Superior temporal gyrus (tissue), 1 donor: ENCODE data around the gene CPNE4.

Source experiments
- DNase-seq: peaks from one replicate; pipeline ENCODE4 v3.0.0-alpha.2; 2016; ENCODE audit errors: extremely low spot score

CPNE4 gene

GRCh38 chr3:131701153-131701770 lies 333.6 kb downstream of the CPNE4 start:
- no peak for DNase-seq

- no peak for DNase-seq
These were observed 335.8 kb downstream of the CPNE4 start for GRCh38 chr3:131699001-131699400.

- no peak for DNase-seq
These were observed 340.4 kb downstream of the CPNE4 start for GRCh38 chr3:131694376-131694775.

DNA sequence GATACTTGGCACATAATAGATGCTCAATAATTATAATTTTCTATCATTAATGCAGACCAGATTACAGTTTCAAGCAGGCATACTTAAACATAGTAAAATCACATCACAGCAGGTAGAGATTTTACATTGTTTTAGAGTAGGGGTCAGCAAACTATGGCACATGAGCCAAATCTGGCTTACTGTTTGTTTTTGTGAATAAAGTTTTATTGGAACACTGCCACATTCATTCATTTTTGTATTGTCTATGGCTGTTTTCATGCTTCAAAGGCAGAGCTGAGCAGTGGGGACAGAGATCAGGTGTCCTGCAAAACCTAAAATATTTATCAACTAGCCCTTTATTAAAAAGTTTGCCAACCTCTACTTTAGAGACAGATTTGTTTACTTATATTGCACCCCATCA lies 342.5 kb downstream of the CPNE4 start:
- no peak for DNase-seq

- DNase-seq, result no peak
These were observed 344.0 kb downstream of the CPNE4 start for GRCh38 chr3:131690800-131691199.

GRCh38 chr3:131688370-131688769 lies 346.4 kb downstream of the CPNE4 start:
- DNase-seq, result no peak

DNA sequence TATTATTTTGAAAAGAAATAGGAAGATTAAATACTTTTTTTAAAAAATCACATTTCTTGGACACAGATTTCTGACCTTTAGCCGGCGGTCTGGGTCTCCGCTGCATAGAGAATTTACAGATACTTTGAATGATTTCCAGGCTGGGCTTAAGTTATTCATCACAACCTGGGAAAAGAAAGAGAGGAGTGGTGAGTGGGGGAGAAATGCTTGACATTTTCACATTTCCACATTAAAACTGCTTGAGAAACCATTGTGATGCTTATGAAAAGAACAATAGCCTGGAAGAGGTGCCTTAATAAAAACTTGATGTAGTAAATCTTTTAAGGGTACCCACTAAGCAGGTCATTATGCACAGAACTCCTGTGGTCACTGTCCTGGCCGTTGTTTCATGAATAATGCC lies 365.2 kb downstream of the CPNE4 start:
- no peak for DNase-seq

GRCh38 chr3:131658771-131659170 lies 376.0 kb downstream of the CPNE4 start:
- no peak for DNase-seq

GRCh38 chr3:131658115-131658514 lies 376.7 kb downstream of the CPNE4 start:
- DNase-seq, result no peak

DNA sequence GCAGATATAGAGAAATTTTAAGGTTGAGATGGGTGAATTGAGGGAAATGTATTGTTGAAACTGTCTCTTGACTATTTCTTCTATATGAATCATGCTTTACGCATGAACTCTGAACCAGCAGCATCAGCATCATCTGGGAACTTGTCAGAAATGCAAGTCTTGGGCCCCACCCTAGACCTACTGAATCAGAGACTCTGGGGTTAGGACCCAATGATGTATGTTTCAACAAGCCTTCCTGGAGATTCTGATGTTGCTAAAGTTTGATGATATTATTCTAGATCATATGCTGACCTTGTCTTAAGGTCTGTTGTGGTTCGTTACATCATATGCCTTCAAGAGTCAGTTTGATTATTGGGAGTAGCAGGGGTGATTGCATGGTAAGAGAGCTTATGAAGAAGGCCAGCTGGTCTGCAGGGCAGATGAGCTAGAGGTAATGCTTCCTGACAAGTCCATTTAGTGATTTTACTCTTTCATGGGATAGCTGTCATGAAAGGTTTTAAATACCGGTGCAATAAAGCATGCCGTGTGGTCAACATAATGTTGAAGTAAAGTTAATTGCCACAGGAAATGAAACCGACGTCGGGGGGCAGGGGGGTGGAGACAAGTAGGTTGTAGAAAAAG lies 379.6 kb downstream of the CPNE4 start:
- DNase-seq, result no peak

- no peak for DNase-seq
These were observed 389.2 kb downstream of the CPNE4 start for GRCh38 chr3:131645638-131646037.

GRCh38 chr3:131636266-131636775 lies 398.5 kb downstream of the CPNE4 start:
- no peak for DNase-seq

DNA sequence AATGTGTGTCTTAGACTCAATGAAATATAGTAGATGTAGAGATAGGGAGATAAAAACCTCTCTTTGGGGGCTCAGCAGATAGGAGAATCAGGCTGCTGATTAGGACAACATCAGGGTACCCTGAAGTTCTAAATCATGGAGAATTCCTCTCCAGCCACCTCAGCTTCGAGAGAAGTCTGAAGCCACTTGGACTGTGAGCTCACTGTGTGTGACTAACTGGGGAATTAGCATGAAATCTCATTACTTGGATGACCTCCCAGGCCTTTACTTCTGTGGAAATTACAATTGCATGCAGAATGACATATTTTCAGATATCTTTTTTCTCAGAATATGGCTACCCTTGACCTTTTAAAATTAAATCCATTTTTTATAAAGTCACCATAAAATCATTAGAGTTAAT lies 404.0 kb downstream of the CPNE4 start:
- no peak for DNase-seq

GRCh38 chr3:131630097-131630496 lies 404.7 kb downstream of the CPNE4 start:
- no peak for DNase-seq

DNA sequence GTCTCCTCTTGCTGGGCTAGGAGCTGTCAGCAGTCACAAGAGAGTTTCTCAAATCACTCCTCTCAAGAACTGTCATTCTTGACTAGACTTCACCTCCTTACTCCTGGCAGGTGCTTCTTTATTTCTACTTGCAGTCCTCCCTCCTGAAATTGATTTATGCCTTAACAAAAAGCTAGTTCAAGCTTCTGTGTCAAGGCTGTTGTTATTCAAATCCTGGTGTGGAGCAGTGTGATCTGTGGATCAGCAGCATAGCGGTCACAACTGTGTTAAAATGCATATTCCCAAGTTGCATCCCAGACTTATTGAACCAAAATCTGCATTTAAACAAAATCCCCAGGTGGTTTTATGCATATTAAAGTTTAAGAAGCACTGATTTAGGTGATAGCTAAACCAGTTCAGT lies 411.4 kb downstream of the CPNE4 start:
- no peak for DNase-seq

DNA sequence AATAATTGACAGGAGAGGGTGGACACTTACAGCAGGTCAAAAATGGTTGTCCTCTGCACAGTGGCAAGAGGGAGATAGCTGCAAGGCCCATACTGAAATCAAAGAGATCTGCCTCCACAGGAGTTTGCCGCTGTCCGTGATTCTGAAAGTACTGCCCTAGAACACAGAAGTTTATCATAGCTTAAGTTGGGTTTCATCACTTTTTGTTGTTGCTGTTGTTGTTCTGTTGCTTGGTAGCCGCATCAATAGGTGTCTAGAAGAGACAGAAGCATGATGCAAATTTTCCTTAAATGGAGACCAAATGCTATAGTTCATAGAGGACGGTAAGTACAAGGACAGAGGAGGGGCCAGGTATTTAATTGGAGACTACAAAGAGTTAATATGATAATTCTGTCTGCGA lies 412.1 kb downstream of the CPNE4 start:
- no peak for DNase-seq

DNA sequence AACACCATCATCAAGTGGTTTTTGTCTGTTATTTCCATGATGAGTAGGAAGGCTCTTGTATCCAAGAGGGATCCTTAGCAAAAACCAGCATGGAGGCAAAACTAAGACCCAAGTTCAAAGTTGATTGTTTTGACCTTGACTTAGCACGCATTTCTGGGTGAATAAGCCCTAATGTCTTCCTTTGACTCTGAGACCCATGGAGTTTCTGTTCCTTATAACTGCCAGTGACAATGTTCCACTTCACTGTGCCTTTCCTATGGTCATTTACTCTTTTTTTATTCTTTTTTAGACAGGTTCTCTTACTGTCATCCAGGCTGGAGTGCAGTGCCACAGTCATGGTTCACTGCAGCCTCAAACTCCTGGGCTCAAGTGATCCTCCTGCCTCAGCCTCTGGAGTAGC lies 413.8 kb downstream of the CPNE4 start:
- no peak for DNase-seq

GRCh38 chr3:131619821-131620220 lies 415.0 kb downstream of the CPNE4 start:
- DNase-seq, result no peak

- DNase-seq, result no peak
These were observed 418.1 kb downstream of the CPNE4 start for GRCh38 chr3:131616719-131617118.

DNA sequence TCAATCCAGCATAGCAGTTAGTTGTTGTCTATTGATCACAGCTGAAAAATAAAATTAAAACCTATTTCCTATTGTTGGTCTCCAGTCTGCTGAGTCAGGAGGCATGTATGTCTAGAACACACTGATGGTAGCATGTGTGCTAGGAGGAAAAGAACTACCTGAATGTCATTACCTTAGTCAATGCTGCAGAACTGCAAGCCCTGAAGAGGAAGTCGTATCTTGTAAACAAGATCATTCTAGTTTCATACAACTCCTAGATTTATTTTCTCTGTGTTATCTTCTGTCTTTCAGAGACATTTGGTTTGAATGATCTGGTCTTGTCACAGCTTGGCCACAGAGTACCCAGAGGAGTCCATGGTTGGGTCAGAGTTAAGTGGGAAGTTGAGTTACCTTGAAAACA lies 422.1 kb downstream of the CPNE4 start:
- DNase-seq, result no peak

GRCh38 chr3:131610174-131610573 lies 424.6 kb downstream of the CPNE4 start:
- no peak for DNase-seq

DNA sequence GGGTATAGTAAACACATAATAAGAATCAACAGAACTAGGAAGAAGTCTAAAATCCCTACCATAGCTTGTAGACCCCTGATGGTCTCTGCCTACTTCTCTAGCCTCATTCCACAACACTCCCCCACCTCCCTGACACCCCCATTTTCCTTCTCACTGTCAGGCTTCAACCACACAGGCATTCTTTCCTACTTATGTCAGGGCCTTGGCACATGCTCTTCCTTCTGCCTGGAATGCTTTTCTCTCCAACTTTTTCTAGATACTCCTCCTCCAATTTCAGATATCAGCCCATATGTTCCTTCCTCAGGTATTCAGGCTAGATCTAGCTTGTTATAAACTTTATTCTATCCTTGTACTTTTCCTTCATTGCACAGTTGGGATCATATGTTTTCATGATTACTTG lies 426.1 kb downstream of the CPNE4 start:
- DNase-seq, result no peak

- no peak for DNase-seq
These were observed 426.5 kb downstream of the CPNE4 start for GRCh38 chr3:131608296-131608695.

GRCh38 chr3:131605916-131606315 lies 428.9 kb downstream of the CPNE4 start:
- no peak for DNase-seq
